Measurements from ENCODE around the gene TAS2R50. TPM values are rescaled to one million over a fixed set of nuclear protein-coding genes. Genes with fewer than 3 reads are reported as not detected.

Gene TAS2R50
- total RNA-seq, 4 donors from 2014 or later = 3.9 to 18.4 (median 7.1) TPM

DNA sequence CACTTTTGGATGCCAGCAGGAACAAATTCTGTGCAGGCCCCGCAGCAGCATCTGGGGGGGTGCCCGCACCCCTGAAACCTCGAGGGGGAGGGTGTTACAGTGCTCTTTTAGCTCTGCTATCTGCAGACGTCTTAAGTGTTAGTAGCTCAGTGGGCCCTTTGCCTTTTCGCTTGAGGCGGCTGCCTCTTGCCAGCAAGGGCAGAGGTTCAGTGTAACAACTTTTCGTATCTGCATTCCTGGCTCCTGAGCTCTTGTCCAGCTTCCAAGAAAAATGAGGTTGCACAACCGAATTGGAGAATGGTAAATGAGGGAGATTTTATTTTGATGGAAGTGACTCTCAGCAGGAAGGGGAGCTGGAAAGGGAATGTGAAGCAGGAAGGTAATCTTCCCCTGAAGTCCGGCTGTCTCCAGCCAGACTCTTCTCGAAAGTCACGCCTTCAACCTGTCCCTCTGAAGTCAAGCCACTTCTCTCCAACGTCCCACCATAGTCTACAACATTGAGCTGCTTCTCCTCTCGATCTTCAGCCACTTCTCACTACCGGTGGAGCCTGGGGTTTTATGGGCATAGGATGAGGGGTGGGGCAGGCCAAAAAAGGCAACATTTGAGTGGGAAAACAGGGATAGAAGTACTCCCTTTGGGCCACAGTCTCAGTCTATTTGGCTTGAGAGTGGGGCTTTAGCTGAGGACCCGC lies 17.8 kb downstream of the TAS2R50 start:
- intact Hi-C loops (cut with DNase I) = no loop called here
- TF ChIP-seq POLR2A (IDR thresholded peaks at IDR 0.05) = no peak
- TF ChIP-seq, protein P1, sequence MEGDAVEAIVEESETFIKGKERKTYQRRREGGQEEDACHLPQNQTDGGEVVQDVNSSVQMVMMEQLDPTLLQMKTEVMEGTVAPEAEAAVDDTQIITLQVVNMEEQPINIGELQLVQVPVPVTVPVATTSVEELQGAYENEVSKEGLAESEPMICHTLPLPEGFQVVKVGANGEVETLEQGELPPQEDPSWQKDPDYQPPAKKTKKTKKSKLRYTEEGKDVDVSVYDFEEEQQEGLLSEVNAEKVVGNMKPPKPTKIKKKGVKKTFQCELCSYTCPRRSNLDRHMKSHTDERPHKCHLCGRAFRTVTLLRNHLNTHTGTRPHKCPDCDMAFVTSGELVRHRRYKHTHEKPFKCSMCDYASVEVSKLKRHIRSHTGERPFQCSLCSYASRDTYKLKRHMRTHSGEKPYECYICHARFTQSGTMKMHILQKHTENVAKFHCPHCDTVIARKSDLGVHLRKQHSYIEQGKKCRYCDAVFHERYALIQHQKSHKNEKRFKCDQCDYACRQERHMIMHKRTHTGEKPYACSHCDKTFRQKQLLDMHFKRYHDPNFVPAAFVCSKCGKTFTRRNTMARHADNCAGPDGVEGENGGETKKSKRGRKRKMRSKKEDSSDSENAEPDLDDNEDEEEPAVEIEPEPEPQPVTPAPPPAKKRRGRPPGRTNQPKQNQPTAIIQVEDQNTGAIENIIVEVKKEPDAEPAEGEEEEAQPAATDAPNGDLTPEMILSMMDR (IDR thresholded peaks at IDR 0.05) = no peak
- H3K4me3 ChIP-seq (replicated peaks in 1 of 3) = no peak overlapping the region
- H3K4me1 ChIP-seq = no peaks in the 10 kb centered on the region
- DNase-seq = peak; percentile 5 to 14
- no peaks in the 10 kb centered on the region for H3K27me3 ChIP-seq
- 80 to 84% methylated on average over 12 to 13 of the region's 15 CpGs for WGBS, 2 donors
- no peak overlapping the region for H3K27ac ChIP-seq
- H3K9me3 ChIP-seq = no peaks in the 10 kb centered on the region
- H3K36me3 ChIP-seq = no peaks in the 10 kb centered on the region

DNA sequence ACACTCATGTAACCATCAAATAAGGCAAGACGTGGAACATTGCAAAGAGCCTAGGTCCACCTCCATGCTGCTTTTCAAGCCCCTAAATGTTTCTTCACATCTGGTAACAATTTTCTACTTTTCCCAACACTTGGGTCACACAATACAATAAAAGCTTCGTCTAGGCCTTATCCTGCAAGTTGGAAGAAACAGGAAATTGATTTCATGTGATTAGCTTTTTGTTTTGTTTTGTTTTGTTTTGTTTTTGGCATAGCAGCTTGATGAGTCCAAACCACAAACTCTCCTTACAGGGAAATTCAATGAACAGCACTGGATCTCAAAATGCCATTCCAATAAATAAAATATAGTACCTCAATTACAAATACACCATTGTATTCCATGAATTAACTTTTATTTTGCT lies 19.3 kb downstream of the TAS2R50 start:
- H3K4me1 ChIP-seq = no peaks in the 10 kb centered on the region
- DNase-seq = no peak
- 68 to 75% methylated on average over 2 of the region's 2 CpGs for WGBS, 2 donors
- no peaks in the 10 kb centered on the region for H3K36me3 ChIP-seq
- H3K27me3 ChIP-seq = no peaks in the 10 kb centered on the region
- intact Hi-C loops (cut with DNase I) = no loop called here
- TF ChIP-seq, protein P1 (IDR thresholded peaks at IDR 0.05) = no peak
- TF ChIP-seq POLR2A (IDR thresholded peaks at IDR 0.05) = no peak
- H3K9me3 ChIP-seq = no peaks in the 10 kb centered on the region
- H3K27ac ChIP-seq = no peak overlapping the region
- H3K4me3 ChIP-seq (replicated peaks in 1 of 3) = no peak overlapping the region

GRCh38 chr12:10966314-10966713 lies 20.4 kb downstream of the TAS2R50 start:
- Histone ChIP-seq H3K9me3 (no peaks in the 10 kb centered on the region), H3K4me3 (replicated peaks in 1 of 3) (no peak overlapping the region), H3K36me3 (no peaks in the 10 kb centered on the region), H3K27me3 (no peaks in the 10 kb centered on the region), H3K4me1 (no peaks in the 10 kb centered on the region), H3K27ac (no peak overlapping the region)
- DNase-seq = no peak
- intact Hi-C loops (cut with DNase I) = no loop called here
- no peak for TF ChIP-seq POLR2A (IDR thresholded peaks at IDR 0.05)
- TF ChIP-seq, protein P1 (IDR thresholded peaks at IDR 0.05) = no peak

- Histone ChIP-seq H3K4me3 (replicated peaks in 1 of 3) (no peak overlapping the region), H3K27me3 (no peaks in the 10 kb centered on the region), H3K4me1 (no peaks in the 10 kb centered on the region), H3K36me3 (no peaks in the 10 kb centered on the region), H3K27ac (no peak overlapping the region), H3K9me3 (no peaks in the 10 kb centered on the region)
- TF ChIP-seq POLR2A (IDR thresholded peaks at IDR 0.05) = no peak
- TF ChIP-seq, protein P1 (IDR thresholded peaks at IDR 0.05) = no peak
- intact Hi-C loops (cut with DNase I) = no loop called here
- 90 to 98% methylated on average over 1 of the region's 1 CpG for WGBS, 2 donors
- DNase-seq = no peak
These were observed 21.2 kb downstream of the TAS2R50 start for GRCh38 chr12:10965476-10965875.

GRCh38 chr12:10960211-10960610 lies 26.5 kb downstream of the TAS2R50 start:
- intact Hi-C loops (cut with DNase I) = no loop called here
- 80 to 82% methylated on average over 4 of the region's 4 CpGs for WGBS, 2 donors
- no peak overlapping the region for H3K27ac ChIP-seq
- no peaks in the 10 kb centered on the region for H3K9me3 ChIP-seq
- no peaks in the 10 kb centered on the region for H3K4me1 ChIP-seq
- H3K36me3 ChIP-seq = no peaks in the 10 kb centered on the region
- H3K4me3 ChIP-seq (replicated peaks in 1 of 3) = no peak overlapping the region
- TF ChIP-seq, protein P1 (IDR thresholded peaks at IDR 0.05) = no peak
- no peak for TF ChIP-seq POLR2A (IDR thresholded peaks at IDR 0.05)
- DNase-seq = no peak
- H3K27me3 ChIP-seq = no peaks in the 10 kb centered on the region
